Measurements from ENCODE around the gene HPSE2. TPM values are rescaled to one million over a fixed set of nuclear protein-coding genes. Genes with fewer than 3 reads are reported as not detected.

The HPSE2 gene
- total and polyA plus RNA-seq, 2 donors (not counting 1 experiment from before 2014, with no cell fraction given) = not detected

GRCh38 chr10:98410759-98411158, 824.9 kb downstream of the HPSE2 start:
- WGBS (ENCODE audit: insufficient coverage) = 96% methylated on average over 8 of the region's 10 CpGs
- DNase-seq = no peak
- ATAC-seq (ENCODE audit: low read depth) = no peak
- H3K4me1 Mint-ChIP-seq = peaks cover 13% of the 10 kb centered on the region
- Histone ChIP-seq H3K9me3 (ENCODE audit: control extremely low read depth in 1 of 3, control insufficient read depth in 2 of 3, insufficient read depth in 1 of 3, low read length in 2 of 3) (no peaks in the 10 kb centered on the region), H3K79me2 (ENCODE audit: control insufficient read depth, insufficient read depth, low read length) (no peaks in the 10 kb centered on the region), H3K27me3 (replicated peaks in 1 of 4; ENCODE audit: control extremely low read depth in 1 of 4, control insufficient read depth in 3 of 4, insufficient read depth in 4 of 4, low read length in 3 of 4) (no peaks in the 10 kb centered on the region), H3K4me2 (replicated peaks; ENCODE audit: low read depth, low read length, poor library complexity, severe bottlenecking) (no peak overlapping the region), H3K4me3 (ENCODE audit: control extremely low read depth in 1 of 5, extremely low read depth in 1 of 5, insufficient read depth in 1 of 5, low read depth in 2 of 5, low read length in 4 of 5) (no peak overlapping the region), H3K27ac (ENCODE audit: low read length in 2 of 2) (no peak overlapping the region), H4K20me1 (ENCODE audit: control insufficient read depth, insufficient read depth, low read length, poor library complexity, severe bottlenecking) (no peaks in the 10 kb centered on the region), H3K9ac (ENCODE audit: low read length) (no peak overlapping the region), H3K36me3 (replicated peaks in 1 of 2; ENCODE audit: control extremely low read depth in 1 of 2, control insufficient read depth in 1 of 2, extremely low read depth in 1 of 2, insufficient read depth in 2 of 2, low read length in 1 of 2) (no peaks in the 10 kb centered on the region), H3K4me1 (ENCODE audit: control insufficient read depth in 2 of 2, insufficient read depth in 2 of 2, low read length in 2 of 2) (peaks cover 13 to 14% of the 10 kb centered on the region in 2 donors), H2AFZ (ENCODE audit: insufficient read depth, low read depth, low read length, poor library complexity, severe bottlenecking) (no peak overlapping the region)
- no peak overlapping the region for H3K27ac Mint-ChIP-seq
- TF ChIP-seq EZH2 (IDR thresholded peaks at IDR 0.05; ENCODE audit: borderline replicate concordance, insufficient read depth, low read depth, low read length, poor library complexity, severe bottlenecking) (no peak), CTCF (IDR thresholded peaks at IDR 0.05) (no peak)
- ChIA-PET POLR2A (no interaction called here), CTCF (interaction anchor here (2.5 kb wide), 1 partner anchor 15 kb away, joined by 8 read pairs; no protein-coding TSS in a partner anchor)
- intact Hi-C loops (cut with micrococcal nuclease) = no loop called here
- H3K9me3 Mint-ChIP-seq (ENCODE audit: insufficient read depth) = no peaks in the 10 kb centered on the region
- no peaks in the 10 kb centered on the region for H3K27me3 Mint-ChIP-seq
- no peak overlapping the region for H3K4me3 Mint-ChIP-seq

GRCh38 chr10:98410135-98410743, 825.4 kb downstream of the HPSE2 start:
- Histone ChIP-seq H3K9me3 (ENCODE audit: control extremely low read depth in 1 of 3, control insufficient read depth in 2 of 3, insufficient read depth in 1 of 3, low read length in 2 of 3) (no peaks in the 10 kb centered on the region), H3K9ac (ENCODE audit: low read length) (no peak overlapping the region), H2AFZ (ENCODE audit: insufficient read depth, low read depth, low read length, poor library complexity, severe bottlenecking) (no peak overlapping the region), H3K4me2 (replicated peaks; ENCODE audit: low read depth, low read length, poor library complexity, severe bottlenecking) (no peak overlapping the region), H3K36me3 (replicated peaks in 1 of 2; ENCODE audit: control extremely low read depth in 1 of 2, control insufficient read depth in 1 of 2, extremely low read depth in 1 of 2, insufficient read depth in 2 of 2, low read length in 1 of 2) (no peaks in the 10 kb centered on the region), H3K79me2 (ENCODE audit: control insufficient read depth, insufficient read depth, low read length) (no peaks in the 10 kb centered on the region), H3K4me1 (ENCODE audit: control insufficient read depth in 2 of 2, insufficient read depth in 2 of 2, low read length in 2 of 2) (peaks cover 12% of the 10 kb centered on the region in 2 donors), H3K4me3 (ENCODE audit: control extremely low read depth in 1 of 5, extremely low read depth in 1 of 5, insufficient read depth in 1 of 5, low read depth in 2 of 5, low read length in 4 of 5) (no peak overlapping the region), H3K27me3 (replicated peaks in 1 of 4; ENCODE audit: control extremely low read depth in 1 of 4, control insufficient read depth in 3 of 4, insufficient read depth in 4 of 4, low read length in 3 of 4) (no peaks in the 10 kb centered on the region), H4K20me1 (ENCODE audit: control insufficient read depth, insufficient read depth, low read length, poor library complexity, severe bottlenecking) (no peaks in the 10 kb centered on the region), H3K27ac (ENCODE audit: low read length in 2 of 2) (no peak overlapping the region)
- no peak overlapping the region for H3K4me3 Mint-ChIP-seq
- no peak for ATAC-seq (ENCODE audit: low read depth)
- no peak overlapping the region for H3K27ac Mint-ChIP-seq
- intact Hi-C loops (cut with micrococcal nuclease) = no loop called here
- no peaks in the 10 kb centered on the region for H3K27me3 Mint-ChIP-seq
- no peak for TF ChIP-seq CTCF (IDR thresholded peaks at IDR 0.05)
- TF ChIP-seq EZH2 (IDR thresholded peaks at IDR 0.05; ENCODE audit: borderline replicate concordance, insufficient read depth, low read depth, low read length, poor library complexity, severe bottlenecking) = no peak
- no CpG with 5 or more reads among the region's 4 CpGs for WGBS (ENCODE audit: insufficient coverage)
- DNase-seq = no peak
- CTCF ChIA-PET = interaction anchor here (2.5 kb wide), 1 partner anchor 15 kb away, joined by 8 read pairs; no protein-coding TSS in a partner anchor
- no peaks in the 10 kb centered on the region for H3K9me3 Mint-ChIP-seq (ENCODE audit: insufficient read depth)
- POLR2A ChIA-PET = no interaction called here
- peaks cover 13% of the 10 kb centered on the region for H3K4me1 Mint-ChIP-seq
